ENCODE results near the gene ARVCF. TPM values are rescaled to one million over a fixed set of nuclear protein-coding genes. Genes with fewer than 3 reads are reported as not detected.

Gene ARVCF
- total RNA-seq, 1 donor from 2014 or later = 109 TPM

- no peak overlapping the region for H3K4me3 ChIP-seq (ENCODE audit: low read depth, low read length)
- no peak for DNase-seq (ENCODE audit: low read depth)
- TF ChIP-seq, protein P1, sequence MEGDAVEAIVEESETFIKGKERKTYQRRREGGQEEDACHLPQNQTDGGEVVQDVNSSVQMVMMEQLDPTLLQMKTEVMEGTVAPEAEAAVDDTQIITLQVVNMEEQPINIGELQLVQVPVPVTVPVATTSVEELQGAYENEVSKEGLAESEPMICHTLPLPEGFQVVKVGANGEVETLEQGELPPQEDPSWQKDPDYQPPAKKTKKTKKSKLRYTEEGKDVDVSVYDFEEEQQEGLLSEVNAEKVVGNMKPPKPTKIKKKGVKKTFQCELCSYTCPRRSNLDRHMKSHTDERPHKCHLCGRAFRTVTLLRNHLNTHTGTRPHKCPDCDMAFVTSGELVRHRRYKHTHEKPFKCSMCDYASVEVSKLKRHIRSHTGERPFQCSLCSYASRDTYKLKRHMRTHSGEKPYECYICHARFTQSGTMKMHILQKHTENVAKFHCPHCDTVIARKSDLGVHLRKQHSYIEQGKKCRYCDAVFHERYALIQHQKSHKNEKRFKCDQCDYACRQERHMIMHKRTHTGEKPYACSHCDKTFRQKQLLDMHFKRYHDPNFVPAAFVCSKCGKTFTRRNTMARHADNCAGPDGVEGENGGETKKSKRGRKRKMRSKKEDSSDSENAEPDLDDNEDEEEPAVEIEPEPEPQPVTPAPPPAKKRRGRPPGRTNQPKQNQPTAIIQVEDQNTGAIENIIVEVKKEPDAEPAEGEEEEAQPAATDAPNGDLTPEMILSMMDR (conservative IDR thresholded peaks at IDR 0.05; ENCODE audit: low read depth, low read length) = no peak
Observed at GRCh38 chr22:20052309-20053259, 36.0 kb upstream of the ARVCF start.

DNA sequence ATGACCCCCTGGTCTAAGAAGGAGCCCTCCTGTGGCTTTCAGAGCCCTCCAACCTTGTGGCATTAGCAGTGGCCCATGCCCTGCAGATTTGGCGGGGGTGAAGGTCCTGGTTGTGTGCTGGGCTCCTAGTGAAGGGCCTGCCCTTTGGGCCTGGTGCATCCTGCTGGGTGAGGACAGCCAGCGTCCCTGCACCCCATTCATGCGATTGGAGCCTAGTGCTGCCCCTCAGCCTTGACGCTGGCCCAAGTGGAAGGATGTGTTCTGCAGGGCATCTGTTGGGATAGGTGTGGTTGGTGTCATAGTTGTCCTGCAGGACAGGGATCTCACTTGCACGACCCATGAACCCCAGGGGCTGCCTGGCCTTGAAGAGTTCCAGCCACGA, 35.3 kb upstream of the ARVCF start:
- TF ChIP-seq, protein P1 (conservative IDR thresholded peaks at IDR 0.05; ENCODE audit: low read depth, low read length) = no peak
- DNase-seq (ENCODE audit: low read depth) = no peak
- H3K4me3 ChIP-seq (ENCODE audit: low read depth, low read length) = no peak overlapping the region

- H3K4me3 ChIP-seq (ENCODE audit: low read depth, low read length) = no peak overlapping the region
- DNase-seq (ENCODE audit: low read depth) = no peak
- TF ChIP-seq, protein P1 (conservative IDR thresholded peaks at IDR 0.05; ENCODE audit: low read depth, low read length) = no peak
Observed at GRCh38 chr22:20046730-20047129, 30.1 kb upstream of the ARVCF start.

DNA sequence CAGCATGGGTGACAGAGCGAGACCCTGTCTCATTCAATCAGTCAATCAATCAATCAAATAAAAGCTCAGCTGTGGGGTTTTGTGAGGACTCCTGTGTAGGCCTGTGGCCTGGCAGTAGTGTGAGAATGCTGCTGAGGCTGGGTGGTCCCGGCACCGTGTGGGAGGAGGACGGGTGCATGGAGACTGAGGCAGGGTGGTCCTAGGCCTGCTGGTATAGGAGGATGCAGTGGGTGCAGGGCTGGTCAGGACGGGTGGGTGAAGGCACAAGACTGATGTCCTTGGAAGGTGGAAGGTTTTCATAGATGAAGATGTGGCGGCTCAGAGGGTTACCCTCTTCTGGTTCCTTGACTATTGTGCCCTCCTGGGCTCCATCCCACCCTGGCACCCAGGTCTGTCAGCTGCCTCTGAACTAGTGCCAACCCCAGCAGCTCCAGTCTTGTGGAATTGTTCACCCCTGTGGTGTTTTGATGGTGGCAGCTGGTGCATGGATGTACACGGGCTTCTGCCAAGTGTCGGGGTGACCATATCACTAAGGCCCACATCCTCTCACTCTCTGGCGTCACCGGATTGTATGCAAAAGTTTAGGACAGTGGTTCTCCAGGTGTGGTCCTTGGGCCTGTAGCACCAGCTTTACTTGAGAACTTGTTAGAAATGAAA, 28.0 kb upstream of the ARVCF start:
- TF ChIP-seq, protein P1 (conservative IDR thresholded peaks at IDR 0.05; ENCODE audit: low read depth, low read length) = no peak
- DNase-seq (ENCODE audit: low read depth) = no peak

GRCh38 chr22:20043997-20044342, 27.3 kb upstream of the ARVCF start:
- no peak for DNase-seq (ENCODE audit: low read depth)
- H3K4me3 ChIP-seq (ENCODE audit: low read depth, low read length) = no peak overlapping the region
- TF ChIP-seq, protein P1 (conservative IDR thresholded peaks at IDR 0.05; ENCODE audit: low read depth, low read length) = no peak

More for the DNA sequence above, 28.0 kb upstream of the ARVCF start:
- no peak overlapping the region for H3K4me3 ChIP-seq (ENCODE audit: low read depth, low read length)

GRCh38 chr22:20043057-20043996, 26.7 kb upstream of the ARVCF start:
- no peak overlapping the region for H3K4me3 ChIP-seq (ENCODE audit: low read depth, low read length)
- no peak for DNase-seq (ENCODE audit: low read depth)
- TF ChIP-seq, protein P1 (conservative IDR thresholded peaks at IDR 0.05; ENCODE audit: low read depth, low read length) = no peak
